Measurements from ENCODE around the gene CFAP74.

Gene CFAP74

DNA sequence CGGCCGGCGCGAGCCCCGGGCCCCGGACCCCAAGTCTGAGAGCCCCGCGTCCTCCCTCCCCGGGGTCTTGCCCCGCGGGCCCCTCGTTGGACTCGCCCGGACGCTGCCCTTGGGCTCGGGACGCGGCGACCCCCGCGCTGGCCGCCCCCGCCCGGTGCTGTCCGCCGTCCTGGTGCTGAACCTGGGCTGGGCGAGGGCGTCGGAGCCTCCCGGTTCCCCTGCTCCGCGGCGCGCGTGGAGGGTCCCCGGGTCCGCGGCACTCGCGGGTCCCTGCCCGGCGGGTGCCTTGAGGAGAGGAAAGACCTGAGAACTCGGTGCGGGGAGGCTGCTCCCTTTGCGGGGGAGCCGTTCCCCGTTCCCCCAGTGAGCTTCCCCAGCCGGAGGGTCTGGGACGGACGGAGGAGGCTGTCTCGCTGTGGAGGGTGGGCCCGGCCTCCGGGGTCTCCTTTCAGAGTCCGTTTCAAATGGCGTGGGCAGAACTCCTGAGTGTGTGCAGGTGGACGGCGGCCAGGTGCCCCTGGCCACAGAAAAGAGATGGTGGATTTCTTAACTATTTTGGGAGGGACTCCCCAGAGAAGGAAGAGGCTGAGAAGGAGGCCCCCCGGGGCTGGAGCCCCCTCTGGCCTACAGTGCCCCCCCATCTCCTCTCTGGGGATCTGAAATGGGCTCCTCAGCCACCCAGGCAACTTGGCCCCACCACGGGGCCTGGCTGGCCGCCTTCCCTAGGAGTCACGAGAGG lies 16.2 kb upstream of the CFAP74 start:
- TF ChIP-seq GATA3 (IDR thresholded peaks at IDR 0.05; ENCODE audit: low read depth, low read length), result no peak
- TF ChIP-seq GATA2 (IDR thresholded peaks at IDR 0.05; ENCODE audit: low read depth, low read length), result no peak

DNA sequence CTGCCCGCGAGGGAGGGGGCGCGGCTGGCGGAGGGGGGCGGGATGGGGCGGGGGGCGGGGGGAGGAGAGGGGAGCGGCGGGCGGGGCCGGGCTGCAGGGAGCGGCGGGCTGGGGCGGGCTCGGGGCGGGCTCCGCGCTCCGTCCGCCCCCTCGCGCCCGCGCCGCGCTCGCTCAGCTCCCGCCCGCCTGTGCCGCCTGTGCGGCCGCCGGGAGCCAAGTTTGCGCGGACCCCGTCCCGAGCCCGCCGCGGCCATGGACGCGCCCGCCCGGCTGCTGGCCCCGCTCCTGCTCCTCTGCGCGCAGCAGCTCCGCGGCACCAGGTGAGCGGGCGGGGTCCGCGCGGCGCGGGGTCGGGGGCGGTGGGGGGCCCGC lies 15.6 kb upstream of the CFAP74 start, which contains the start of gene GABRD:
GABRD (plus strand) TSS at position 174 of the 372 bp plus-strand sequence; CDS start at position 253, 79 bp downstream.
- TF ChIP-seq GATA3 (IDR thresholded peaks at IDR 0.05; ENCODE audit: low read depth, low read length), result no peak
- no peak for TF ChIP-seq GATA2 (IDR thresholded peaks at IDR 0.05; ENCODE audit: low read depth, low read length)

- TF ChIP-seq GATA2 (IDR thresholded peaks at IDR 0.05; ENCODE audit: low read depth, low read length), result no peak
- TF ChIP-seq GATA3 (IDR thresholded peaks at IDR 0.05; ENCODE audit: low read depth, low read length), result no peak
These were observed 14.9 kb upstream of the CFAP74 start for GRCh38 chr1:2018217-2019171.

GRCh38 chr1:2016123-2016522 lies 12.5 kb upstream of the CFAP74 start:
- TF ChIP-seq GATA2 (IDR thresholded peaks at IDR 0.05; ENCODE audit: low read depth, low read length) (no peak), GATA3 (IDR thresholded peaks at IDR 0.05; ENCODE audit: low read depth, low read length) (no peak)

GRCh38 chr1:2014741-2015735 lies 11.5 kb upstream of the CFAP74 start:
- TF ChIP-seq GATA2 (IDR thresholded peaks at IDR 0.05; ENCODE audit: low read depth, low read length) (no peak), GATA3 (IDR thresholded peaks at IDR 0.05; ENCODE audit: low read depth, low read length) (no peak)

GRCh38 chr1:2014181-2014580 lies 10.6 kb upstream of the CFAP74 start:
- TF ChIP-seq GATA3 (IDR thresholded peaks at IDR 0.05; ENCODE audit: low read depth, low read length), result no peak
- TF ChIP-seq GATA2 (IDR thresholded peaks at IDR 0.05; ENCODE audit: low read depth, low read length), result no peak

DNA sequence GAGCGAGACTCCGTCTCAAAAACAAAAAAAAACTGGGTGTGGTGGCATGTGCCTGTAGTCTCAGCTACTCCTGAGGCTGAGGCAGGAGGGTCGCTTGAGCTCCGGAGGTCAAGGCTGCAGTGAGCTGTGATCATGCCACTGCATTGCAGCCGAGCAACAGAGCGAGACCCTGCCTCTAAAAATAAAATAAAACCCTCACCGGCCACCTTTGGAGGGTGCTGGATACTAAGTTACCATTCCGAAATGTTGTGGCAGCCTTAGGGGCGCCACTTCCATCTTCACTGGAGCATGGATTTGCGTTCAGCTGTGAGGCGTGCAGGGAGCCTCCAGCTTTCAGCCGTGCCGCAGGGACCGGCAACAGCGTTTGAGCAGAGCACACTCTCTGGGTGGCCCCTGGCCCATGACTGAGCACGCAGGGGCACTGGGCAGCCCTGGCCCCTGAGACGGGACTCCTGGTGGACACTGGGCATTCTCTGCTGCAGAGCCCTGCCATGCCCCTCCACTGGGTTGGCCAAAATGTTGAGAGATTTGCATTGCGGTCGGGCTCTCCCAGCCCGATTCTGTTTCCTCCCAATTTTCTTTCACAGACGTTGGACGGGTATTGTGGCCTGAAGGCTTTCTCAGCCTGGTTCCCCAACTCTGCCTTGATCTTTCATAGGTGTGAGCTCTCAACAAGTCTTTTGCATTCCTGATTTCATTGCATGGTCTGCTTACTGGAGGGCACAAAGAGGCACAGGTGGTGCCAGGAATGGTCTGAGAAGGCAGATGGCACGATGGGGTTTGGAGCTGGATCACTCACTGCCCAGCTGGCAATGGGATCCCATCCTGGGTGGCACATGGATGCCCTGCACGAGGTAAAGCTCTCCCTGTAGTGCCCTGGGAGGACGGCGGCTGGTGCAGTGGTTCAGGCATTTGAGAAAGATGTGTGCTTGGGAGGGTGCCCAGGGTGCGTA lies 5.8 kb upstream of the CFAP74 start:
- TF ChIP-seq GATA3 (IDR thresholded peaks at IDR 0.05; ENCODE audit: low read depth, low read length), result no peak
- TF ChIP-seq GATA2 (IDR thresholded peaks at IDR 0.05; ENCODE audit: low read depth, low read length), result no peak

- no peak for TF ChIP-seq GATA2 (IDR thresholded peaks at IDR 0.05; ENCODE audit: low read depth, low read length)
- no peak for TF ChIP-seq GATA3 (IDR thresholded peaks at IDR 0.05; ENCODE audit: low read depth, low read length)
These were observed 1.3 kb upstream of the CFAP74 start for GRCh38 chr1:2004856-2005255.

DNA sequence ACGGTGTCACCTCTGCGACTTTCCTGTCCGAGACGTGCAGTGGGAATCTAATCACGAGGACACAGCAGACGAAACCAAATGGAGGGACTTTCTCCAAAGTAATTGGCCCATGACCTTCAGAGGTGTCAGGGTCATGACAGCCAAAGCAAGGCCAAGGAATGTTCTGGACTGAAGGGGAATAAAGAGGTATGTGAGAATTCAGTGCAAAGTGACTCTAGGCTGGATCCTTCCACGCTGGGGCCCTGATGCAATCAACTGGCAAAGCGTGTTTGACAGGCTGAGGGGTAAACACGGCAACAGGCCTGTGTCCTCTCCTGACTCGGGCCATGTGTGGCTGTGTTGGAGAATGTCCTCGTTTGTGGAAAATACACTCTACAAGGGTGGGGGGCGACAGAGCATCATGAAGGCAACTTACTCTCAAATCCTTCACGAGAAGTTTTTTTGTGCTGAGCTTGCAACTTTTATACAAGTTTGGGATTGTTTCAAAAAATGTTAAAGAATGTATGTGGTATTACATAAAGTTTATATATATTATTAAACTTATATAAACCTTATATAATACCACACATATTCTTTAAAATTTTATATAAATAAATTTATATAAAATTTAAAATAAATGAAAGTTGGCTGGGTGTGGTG lies 1.7 kb downstream of the CFAP74 start:
- TF ChIP-seq GATA2 (IDR thresholded peaks at IDR 0.05; ENCODE audit: low read depth, low read length) (no peak), GATA3 (IDR thresholded peaks at IDR 0.05; ENCODE audit: low read depth, low read length) (no peak)

DNA sequence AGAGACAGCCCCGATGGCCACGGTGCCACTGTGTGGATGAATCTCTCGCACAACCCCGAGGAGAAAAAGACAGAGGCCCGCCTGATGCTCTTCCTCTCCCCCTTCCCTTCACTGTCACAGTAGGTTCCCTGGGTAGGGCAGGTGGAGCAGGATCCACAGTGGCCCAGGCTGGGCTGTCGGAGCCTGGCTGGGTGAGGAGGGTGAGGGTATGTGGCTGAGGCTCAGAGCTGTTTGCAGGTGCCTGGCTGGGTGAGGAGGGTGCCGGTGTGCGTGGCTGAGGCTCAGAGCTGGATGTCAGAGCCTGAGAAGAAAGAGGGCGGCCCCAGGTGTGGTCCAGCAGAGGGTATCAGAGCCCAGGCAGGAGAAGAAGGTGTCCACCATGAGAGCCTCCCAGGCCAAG lies 2.7 kb downstream of the CFAP74 start:
- TF ChIP-seq GATA3 (IDR thresholded peaks at IDR 0.05; ENCODE audit: low read depth, low read length) (no peak), GATA2 (IDR thresholded peaks at IDR 0.05; ENCODE audit: low read depth, low read length) (no peak)

DNA sequence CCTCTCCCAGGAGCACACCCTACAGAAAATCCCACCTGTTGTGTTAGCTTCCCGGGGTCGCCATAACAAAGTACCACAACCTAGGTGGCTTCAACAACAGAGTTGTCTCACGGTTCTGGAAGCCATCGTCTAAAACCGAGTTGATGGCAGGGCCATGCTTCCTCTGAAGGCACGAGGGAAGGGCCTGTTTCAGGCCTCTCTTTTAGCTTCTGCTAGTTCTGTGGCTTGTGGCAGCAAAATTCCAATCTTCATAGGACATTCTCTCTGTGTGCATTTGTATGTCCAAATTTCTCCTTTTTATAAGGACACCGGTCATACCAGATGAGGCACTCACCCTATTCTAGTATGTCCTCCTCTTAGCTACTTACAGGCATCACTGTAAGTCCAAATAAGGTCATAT lies 3.2 kb downstream of the CFAP74 start:
- TF ChIP-seq GATA3 (IDR thresholded peaks at IDR 0.05; ENCODE audit: low read depth, low read length) (no peak), GATA2 (IDR thresholded peaks at IDR 0.05; ENCODE audit: low read depth, low read length) (no peak)

DNA sequence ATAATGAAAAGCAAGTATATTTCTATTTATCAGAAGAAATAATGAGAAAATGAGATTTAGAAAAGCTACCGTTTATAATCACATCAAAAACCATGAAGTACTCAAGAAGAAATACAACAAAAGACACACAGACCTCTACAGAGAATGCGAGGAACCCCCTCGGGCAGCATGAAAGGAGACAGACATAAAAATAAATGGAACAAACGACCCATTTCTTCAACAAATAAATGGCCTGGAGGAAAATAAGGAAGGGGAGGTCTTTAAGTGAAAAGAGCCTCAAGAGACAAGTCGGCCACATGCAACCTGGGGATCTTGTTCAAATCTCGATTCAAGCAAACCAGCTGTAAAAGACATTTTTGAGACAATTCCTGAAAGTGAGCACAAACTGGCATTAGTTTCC lies 6.0 kb downstream of the CFAP74 start:
- TF ChIP-seq GATA2 (IDR thresholded peaks at IDR 0.05; ENCODE audit: low read depth, low read length), result no peak
